RPMI7951 (cell line): Measurements from ENCODE around the gene TRAPPC1. TPM values are rescaled to one million over a fixed set of nuclear protein-coding genes. Genes with fewer than 3 reads are reported as not detected.

Source experiments
- DNase-seq: peaks from one replicate; pipeline ENCODE4 v3.0.0-alpha.2; 2012; ENCODE audit warnings: low read depth
- total RNA-seq: library from RNA; depleted of rRNA; stranded (reverse); fragments of >200 nt; shearing (Covaris generic); gene quantifications from 2 replicates; pipeline ENCODE4 v1.2.3, GENCODE V29; 2014

The TRAPPC1 gene
- total RNA-seq, 1 experiment from 2014 or later: 54.2 TPM

DNA sequence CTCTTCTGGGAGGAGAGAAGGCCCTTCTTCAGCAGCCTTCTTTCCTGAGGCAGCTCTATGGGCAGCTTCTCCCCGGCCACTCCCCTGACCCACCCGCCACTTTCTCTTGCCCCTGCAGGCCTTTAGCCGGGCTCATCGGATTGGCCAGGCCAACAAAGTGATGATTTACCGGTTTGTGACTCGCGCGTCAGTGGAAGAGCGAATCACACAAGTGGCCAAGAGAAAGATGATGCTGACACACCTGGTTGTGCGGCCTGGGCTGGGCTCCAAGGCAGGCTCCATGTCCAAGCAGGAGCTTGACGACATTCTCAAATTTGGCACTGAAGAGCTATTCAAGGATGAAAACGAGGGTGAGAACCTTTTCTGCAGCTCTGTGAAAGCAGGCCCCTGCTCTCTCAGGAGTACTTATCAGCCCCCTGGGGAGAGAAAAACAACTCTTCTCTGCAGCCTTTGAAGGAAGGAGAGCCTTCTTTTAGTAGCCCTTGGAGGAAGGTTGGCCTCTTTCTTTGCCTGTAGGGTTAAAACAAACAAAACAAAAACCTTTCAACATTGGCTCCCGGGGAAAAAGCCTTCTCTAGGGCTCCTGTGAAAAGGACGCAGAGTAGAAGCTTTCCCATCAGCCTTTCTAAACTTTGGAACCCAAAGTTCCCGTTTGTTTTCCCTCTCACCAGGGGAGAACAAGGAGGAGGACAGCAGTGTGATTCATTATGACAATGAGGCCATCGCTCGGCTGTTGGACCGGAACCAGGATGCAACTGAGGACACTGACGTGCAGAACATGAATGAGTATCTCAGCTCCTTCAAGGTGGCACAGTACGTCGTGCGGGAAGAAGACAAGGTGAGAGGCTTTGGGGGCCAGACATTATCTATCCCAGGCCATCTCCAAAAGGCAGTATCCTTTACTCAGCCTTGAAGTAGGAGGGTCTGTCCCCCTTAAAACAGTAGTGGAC, 28.3 kb downstream of the TRAPPC1 start:
- DNase-seq: no peak

DNA sequence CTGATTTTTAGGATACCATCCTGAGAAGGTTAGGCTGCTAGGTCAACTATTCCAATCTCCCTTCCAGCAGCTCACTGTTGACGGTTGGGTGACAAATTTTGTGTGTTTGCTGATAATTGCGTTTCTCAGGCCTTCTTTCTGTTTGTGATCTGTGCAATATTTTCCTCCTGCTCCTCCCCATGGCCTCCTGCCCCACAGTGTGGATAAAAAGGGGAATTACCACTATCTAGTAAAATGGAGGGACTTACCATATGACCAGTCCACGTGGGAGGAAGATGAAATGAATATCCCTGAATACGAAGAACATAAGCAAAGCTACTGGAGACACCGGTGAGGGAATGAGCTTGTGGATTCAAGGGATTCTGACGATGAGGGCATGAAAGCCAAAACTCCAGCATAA, 34.0 kb downstream of the TRAPPC1 start:
- peak; percentile 61 for DNase-seq

DNA sequence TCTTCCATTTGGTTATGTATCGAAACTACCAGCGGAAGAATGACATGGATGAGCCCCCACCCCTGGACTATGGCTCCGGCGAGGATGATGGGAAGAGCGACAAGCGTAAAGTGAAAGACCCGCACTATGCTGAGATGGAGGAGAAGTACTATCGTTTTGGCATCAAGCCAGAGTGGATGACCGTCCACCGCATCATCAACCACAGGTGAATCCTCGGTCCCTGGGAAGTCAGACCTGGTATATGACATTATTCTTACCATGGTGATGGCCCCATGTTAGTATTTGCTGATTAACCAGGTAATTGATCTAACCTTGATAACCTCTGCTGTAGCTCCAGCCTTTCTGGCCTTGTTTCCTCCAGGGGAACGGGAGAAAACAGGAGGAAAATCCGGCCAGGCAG, 34.7 kb downstream of the TRAPPC1 start:
- no peak for DNase-seq

DNA sequence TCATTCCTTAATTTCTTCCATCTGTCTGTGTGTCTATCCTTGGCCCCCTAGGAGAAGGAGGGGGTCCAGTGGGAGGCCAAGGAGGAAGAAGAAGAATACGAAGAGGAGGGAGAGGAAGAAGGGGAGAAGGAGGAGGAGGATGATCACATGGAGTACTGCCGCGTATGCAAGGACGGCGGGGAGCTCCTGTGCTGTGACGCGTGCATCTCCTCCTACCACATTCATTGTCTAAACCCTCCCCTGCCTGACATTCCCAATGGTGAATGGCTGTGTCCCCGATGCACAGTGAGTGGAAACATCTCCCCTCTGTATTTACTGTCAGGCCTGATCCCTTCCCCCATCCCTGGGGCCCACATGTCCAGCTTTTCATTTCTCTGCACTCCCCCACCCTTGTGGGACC, 36.9 kb downstream of the TRAPPC1 start:
- no peak for DNase-seq

DNA sequence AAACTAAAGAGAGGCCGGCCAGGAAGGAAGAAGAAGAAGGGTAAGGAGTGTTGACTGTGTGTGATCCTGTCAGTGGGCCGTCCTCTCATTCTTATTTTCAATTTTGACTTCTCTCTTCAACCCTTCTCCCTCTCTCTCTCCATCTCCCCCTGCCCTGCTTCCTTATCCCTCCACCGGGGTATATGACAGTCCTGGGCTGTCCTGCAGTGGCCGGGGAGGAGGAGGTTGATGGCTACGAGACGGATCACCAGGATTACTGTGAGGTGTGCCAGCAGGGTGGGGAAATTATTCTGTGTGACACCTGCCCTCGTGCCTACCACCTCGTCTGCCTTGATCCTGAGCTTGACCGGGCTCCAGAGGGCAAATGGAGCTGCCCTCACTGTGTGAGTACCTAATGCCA, 37.5 kb downstream of the TRAPPC1 start:
- no peak for DNase-seq

DNA sequence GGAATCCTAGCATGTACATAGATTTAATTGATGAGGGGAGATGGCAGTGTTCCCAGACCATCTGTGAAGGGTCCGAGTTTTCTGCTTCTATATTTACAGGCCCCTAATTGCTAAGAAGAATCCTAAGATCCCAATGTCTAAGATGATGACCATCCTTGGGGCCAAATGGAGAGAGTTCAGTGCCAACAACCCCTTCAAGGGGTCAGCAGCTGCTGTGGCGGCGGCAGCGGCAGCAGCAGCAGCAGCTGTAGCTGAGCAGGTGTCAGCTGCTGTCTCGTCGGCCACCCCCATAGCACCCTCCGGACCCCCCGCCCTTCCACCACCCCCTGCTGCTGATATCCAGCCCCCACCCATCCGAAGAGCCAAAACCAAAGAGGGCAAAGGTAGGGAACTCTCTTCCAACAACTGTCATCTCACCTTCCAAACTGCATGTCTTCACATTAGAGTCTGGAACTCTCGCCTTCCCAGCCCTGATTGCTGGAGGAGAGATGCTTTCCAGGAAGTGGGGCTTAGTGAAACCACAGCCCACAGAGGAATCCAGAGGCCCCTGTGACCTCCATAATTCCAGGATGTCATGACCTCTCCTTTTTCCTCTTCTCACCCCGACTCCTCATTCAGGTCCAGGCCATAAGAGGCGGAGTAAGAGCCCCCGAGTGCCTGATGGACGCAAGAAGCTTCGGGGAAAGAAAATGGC, 38.4 kb downstream of the TRAPPC1 start:
- no peak for DNase-seq

DNA sequence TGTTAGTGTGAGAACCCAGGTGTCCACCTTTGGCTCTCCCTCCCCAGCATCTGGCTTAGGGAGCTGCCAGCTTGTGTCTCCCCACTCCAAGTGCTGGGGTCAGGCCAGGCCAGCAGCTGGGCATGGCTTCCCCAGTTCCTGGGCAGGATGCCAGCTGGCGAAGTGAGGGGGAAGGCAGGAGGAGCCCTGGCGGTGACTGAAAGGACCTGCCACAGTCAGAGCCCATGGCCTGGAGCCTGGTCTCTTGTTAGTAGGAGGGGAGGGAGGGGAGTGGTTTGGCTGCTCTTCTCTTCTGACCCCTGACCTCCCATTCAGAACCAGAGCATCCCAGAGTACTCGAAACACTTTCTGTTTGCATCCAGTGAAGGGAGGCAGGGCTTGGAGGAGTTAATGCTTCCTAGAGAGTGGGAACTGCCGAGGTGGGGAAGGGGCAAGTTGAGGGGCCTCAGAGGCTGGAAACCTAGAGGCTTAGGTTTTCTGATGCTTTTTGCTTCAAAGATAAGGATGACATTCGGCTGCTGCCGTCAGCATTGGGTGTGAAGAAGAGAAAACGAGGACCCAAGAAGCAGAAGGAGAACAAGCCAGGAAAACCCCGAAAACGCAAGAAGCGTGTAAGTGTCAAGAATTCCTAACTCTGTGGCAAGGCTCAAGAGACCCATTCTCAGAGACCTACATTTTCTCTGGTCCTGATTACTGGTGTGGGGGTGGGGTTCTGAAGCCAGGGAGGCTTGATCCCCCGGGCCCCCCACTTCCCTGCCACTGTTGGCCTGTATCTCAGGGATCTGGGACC, 42.4 kb downstream of the TRAPPC1 start:
- DNase-seq: peak; percentile 97

DNA sequence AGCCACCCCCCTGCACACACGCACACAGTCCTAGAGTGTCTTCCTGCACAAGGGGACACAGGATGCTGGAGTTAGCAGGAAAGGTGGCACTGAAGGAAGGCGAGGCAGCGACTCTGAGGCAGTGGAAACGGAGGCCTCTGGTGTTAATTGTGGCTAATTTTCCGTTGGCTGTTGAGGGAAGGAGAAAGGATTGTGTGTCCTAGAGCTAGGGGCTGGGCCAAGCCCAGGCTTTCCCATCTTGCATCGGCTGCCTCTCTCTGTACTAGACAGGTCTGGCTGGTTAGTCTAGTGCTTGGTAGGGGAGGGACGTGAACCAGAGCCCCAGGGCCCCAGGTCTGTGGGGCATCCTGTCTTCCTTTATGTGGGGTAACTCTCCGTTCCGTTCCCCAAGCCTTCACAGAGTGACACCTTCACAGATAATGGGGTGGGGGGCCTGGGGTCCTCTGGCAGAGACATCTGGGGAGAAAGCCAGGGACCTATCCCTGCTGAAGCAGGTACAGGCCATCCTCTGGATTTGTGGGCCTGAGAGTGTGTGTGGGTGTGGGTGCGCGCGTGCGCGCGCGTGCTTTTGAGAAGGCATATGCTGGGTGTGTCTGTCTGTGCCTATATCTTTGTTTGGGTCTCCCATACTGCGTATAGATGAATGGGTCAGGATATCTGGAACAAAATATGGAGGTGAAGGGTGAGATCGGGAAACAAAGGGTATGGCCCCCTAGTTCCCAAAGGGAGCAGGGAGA, 43.4 kb downstream of the TRAPPC1 start, which contains the start of gene CHD3:
Gene CHD3 (plus strand): TSS at position 606 of the 737 bp plus-strand sequence. CDS start 212 bp downstream, outside the sequence.
- DNase-seq: peak; percentile 9

DNA sequence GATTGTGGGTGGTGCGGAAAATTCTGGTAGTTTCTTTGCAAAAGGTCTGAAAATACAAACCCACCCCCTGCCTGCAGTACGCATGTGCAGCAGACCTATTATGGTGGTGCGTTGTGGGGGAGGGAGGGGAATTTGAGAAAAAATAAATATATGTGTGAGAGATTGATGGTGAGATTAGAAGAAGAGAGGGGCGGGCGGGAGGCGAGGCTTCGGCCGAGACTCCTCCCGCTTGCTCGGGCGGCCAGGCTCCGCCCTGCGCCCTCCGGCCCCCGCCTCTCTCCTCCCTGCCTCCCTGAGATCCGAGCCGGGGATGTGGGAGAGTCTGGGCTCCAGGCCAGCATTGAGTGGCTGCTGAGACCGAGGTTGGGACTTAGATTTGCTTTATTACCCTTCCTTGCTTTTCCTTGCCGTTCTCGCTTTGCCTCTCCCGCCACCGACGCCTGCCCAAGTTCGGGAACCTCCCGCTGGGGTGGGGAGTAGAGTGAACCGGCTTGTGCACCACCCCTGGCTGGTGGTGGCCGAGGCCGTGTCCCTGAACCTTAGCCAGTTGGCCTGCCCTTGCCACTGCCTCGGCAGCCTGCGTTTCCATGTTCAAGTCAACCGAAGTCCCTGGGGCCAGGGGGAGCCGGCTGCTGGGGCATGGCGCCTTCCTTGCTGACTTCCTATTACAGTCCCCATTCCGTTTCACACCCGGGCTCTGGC, 44.1 kb downstream of the TRAPPC1 start:
- DNase-seq: peak; percentile 94

DNA sequence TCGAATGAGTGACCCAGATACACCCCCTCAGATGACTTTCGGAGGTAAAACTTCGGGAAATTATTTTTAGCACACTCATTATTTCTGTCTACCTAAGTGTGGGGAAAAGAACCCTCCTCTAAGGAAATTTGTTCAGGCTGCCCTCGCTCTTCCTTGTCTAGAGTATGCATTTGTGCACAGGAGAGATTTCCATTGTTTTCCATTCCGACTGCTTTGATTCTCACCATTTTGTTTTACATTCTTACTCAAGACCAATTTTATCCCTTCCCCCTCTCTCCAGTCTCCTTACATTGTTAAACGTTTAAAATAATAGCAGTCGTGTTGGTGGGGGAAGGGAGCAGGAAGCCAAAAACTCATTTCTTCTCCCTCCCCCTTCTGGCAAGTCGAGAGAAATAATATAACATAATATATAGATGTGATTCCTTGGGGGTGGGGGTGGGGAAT, 44.7 kb downstream of the TRAPPC1 start:
- no peak for DNase-seq

DNA sequence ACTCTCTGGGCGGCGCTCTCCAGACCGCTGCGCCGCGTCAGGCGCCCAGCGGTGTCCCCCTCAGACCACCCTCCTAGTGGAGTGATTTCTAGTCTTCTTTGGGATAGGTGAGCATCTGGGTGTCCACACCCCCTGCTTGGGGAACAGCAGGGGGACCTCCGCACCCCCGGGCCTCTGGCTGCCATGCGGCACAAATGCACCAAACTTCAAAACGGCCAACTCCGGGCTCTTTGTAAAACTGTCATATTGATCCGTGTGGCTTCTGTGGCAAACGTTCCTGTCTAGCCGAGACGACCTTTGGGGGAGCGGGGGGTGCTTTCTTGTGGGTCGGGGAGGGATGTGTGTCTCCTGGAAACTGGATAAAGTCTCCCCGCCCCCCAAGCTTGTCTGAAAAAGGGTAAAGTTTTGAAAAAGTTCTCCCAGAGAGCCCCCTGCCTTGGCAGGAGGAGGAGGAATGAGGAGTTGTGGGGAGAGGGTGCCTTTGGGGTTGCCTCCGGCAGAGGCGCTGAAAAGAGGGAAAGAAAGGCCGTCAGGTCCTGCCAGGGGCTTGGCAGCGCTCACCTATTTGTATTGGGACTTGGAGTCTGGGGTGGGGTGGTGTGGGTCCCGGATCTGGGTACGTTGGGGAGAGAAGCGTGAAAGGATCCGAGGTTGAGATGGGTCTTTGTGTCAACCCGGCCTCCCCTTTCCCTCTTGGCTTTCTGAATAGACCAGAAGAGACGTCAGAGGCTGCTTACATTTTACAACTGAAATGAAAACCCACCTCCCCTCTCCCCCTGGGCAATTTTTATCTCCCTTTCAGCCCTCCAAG, 45.3 kb downstream of the TRAPPC1 start:
- peak; percentile 11 for DNase-seq

DNA sequence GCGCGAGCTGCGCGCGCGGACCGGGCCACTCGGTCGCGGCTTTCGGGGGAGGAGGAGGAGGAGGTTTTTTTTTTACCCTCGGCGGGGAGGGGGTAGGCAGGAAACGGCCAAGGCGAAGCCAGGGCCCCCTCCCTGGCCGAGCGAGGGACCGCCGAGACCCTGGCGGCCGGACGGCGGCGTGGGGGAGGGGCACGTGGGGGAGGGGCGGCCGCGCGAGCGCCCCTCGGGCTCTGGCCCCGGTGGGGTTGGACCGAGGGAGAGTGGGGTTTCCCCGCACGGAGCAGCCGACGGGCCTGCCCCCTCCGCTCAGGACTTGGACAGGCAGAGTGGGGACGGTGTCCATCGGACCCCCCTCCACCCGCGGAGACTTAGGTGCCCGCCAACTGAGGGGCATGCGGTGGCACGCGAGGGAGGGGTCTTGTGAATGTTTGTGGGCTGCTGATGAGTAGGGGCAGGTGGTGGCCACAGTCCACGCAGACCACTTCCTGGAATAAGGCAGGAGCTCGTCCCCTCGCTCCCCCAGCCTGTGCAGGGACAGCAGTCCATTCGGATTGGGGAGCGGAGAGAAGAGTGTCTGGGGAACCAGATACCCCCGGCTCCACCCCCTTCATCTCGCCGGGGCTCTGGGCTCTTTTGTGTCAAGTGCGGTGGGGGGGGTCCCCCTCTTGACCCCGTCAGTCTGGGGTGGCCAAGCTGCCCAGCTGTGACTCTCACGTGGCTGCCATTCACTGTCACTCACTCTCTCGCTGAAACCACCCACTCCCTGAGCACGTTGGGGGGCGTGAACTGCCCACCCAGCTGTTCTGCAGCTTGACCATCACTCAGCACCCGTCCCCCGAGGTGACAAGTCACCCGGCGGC, 46.1 kb downstream of the TRAPPC1 start:
- peak; percentile 57 for DNase-seq

DNA sequence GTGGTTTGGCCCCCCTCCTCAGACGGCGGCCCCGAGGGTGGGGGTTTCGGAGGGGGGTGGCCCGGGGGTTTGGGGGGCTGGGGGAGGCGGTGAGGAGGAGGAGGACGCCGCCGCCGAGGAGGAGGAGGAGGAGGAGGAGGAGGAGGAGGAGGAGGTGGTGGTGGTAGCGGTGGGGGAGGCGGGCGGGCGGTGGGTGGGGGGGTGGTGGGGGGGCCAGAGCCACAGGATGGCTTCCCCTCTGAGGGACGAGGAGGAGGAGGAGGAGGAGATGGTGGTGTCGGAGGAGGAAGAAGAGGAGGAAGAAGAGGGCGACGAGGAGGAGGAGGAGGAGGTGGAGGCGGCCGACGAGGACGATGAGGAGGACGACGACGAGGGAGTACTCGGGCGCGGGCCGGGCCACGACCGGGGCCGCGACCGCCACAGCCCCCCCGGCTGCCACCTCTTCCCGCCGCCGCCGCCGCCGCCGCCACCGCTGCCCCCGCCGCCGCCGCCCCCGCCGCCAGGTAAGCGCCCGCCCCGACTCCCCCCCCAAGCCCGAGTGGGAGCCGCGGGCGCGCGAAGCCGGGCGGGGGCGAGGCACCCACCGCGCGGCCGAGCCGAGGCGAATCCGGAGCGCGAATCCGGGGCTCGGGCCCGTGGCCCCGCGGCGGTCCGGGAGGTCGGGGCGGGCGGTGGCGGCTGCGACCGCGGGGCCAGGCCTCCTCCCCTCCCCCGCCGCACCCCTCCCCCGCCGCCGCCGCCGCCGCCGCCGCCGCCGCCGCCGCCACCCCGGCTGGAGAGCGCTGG, 47.0 kb downstream of the TRAPPC1 start:
- no peak for DNase-seq

DNA sequence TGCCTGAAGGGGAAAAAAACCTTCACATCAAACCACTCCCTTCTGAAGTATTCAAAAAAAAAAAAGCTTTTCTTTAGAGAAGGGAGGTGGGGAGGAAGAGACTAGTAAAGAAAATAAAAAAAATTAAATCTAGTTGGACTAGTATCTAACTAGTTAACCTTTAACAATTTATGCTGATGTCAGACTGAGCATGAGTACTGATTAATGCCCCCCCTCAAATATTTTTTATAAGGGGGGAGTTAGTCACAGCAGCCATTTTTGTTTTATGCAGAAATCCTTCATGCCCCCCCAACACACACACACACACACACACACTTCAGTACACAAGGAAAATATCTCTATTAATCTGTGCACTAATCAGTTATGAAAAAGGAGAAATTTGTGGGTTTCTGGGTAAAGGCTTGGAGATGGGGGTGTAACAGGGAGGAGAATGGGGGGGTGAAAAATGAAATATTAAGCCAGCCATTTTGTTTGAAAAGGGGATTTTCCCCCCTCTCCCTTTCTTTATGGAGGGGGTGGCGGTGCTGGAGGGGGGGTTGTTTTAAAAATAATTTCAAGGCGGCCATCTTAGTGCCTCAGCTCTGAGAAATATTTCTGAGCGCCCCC, 47.9 kb downstream of the TRAPPC1 start:
- DNase-seq: peak; percentile 8

DNA sequence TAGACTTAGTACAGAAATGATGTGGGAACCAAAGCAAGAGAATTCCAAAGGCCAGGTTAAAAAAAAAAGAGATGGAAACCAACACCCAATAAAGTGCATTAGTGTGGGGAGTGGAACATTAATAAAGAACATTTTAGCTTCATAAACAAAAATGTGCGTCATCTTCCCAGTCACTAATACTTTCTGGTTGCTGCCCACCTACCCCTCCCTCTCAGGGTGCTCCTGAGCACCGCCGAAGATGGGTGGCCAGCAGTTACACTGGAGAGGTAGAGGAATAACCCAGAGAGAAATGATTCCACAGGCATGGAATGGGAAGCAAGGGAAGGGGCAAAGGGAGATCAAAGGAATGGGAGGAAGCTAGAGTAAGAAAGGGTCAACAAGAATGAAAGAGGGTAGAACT, 49.1 kb downstream of the TRAPPC1 start:
- DNase-seq: no peak

DNA sequence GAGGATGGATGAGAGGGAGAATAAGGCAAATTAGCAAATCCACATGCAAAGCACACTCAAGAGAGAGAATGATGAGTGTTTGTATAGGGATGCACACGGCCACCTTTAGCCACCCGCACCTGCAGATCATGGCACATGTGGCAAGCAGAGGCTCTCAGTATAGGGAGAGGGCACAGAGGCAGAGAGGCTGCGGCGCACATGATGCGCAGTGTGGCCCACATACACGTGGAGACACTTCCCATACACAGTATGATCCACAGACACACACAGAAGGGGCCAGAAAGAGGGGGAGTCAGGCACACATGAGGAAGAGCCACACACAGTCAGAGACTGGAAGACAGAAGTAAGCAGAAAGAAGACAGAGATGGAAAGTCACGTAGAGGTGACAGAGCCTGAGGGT, 49.7 kb downstream of the TRAPPC1 start:
- no peak for DNase-seq

DNA sequence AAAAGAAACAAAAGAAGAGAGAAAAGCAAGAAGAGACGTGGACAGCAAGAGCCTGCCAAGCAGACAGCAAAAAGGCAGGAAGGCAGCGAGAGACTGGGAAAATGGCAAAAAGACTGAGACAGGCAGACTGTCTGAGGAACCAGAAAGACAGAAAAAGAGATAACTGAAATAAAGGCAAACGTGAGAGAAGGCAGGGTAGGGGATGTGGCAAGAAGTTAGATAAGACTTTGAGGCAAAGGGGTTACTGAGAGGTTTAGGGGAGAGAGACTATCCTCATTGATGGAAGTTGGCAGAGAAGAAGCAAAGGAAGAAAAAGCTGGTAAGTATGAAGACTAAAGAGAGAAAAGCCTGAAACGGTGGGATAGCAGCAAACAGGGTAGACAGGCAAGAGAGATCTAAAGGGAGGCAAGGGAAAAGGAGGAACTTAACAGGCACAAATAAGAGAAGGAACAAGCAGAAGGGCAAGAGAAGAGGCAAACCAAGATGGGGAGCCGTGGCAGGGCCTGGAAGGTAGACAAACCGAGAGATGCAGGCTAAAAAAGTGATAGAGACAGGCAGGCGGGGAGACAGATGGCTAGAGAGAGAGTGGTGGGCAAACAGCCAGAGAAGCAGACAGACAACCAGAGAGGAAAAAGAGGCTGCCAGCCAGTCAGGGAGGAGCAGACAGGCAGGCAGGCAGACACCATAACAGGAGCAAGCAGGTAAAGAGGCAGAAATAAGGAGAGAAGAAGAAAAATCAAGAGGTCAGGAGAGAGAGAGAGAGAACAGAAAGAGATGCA, 50.3 kb downstream of the TRAPPC1 start:
- DNase-seq: no peak
